ENCODE measurements around the gene ZNF407. TPM values are rescaled to one million over a fixed set of nuclear protein-coding genes. Genes with fewer than 3 reads are reported as not detected.

Gene ZNF407
- total RNA-seq, 1 donor: 16.6 TPM

DNA sequence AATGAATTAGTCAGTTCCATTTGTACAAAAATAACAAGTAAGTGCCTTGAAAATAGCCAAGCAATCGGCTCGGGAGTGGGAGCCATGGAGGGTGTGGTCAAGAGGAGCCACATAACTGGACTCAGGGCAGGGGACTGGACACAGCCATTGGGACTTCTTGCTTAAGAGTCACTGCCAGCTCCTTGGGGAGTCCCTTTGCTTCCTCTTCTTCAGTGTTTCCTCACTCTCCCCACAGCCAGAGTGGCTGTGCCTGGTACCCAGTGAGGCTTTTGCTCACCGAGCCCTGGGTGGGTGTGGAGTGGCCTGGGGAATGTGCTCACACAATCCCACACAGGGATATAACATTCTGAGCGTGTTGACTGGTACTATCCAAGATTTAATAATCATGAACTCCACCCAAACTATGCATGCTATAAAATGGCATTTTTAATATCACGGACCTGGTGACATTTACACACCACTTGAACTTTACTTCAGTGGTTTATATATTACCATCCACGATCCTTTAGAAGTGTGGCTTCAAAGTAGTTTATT lies 516.6 kb downstream of the ZNF407 start:
- no peaks in the 10 kb centered on the region for H3K4me1 ChIP-seq (ENCODE audit: insufficient read depth, low read length)
- peaks cover 12% of the 10 kb centered on the region for H3K27me3 ChIP-seq (ENCODE audit: insufficient read depth, low read length)
- no peak overlapping the region for H3K4me3 ChIP-seq (ENCODE audit: insufficient read depth, low read length)
- H3K79me2 ChIP-seq (ENCODE audit: insufficient read depth, low read length): no peaks in the 10 kb centered on the region
- H3K9me3 ChIP-seq (ENCODE audit: low read depth, low read length): no peaks in the 10 kb centered on the region
- no peak overlapping the region for H3K4me2 ChIP-seq (ENCODE audit: insufficient read depth, low read length)
- no peaks in the 10 kb centered on the region for H3K36me3 ChIP-seq (ENCODE audit: insufficient read depth, low read length)
- no peaks in the 10 kb centered on the region for H4K20me1 ChIP-seq (ENCODE audit: insufficient read depth, low read length)
- no peak for DNase-seq (ENCODE audit: insufficient read length, low spot score, missing footprints)
- TF ChIP-seq, protein P1, sequence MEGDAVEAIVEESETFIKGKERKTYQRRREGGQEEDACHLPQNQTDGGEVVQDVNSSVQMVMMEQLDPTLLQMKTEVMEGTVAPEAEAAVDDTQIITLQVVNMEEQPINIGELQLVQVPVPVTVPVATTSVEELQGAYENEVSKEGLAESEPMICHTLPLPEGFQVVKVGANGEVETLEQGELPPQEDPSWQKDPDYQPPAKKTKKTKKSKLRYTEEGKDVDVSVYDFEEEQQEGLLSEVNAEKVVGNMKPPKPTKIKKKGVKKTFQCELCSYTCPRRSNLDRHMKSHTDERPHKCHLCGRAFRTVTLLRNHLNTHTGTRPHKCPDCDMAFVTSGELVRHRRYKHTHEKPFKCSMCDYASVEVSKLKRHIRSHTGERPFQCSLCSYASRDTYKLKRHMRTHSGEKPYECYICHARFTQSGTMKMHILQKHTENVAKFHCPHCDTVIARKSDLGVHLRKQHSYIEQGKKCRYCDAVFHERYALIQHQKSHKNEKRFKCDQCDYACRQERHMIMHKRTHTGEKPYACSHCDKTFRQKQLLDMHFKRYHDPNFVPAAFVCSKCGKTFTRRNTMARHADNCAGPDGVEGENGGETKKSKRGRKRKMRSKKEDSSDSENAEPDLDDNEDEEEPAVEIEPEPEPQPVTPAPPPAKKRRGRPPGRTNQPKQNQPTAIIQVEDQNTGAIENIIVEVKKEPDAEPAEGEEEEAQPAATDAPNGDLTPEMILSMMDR (IDR thresholded peaks at IDR 0.05; ENCODE audit: extremely low read depth, low read depth, low read length): no peak
- no peak overlapping the region for H2AFZ ChIP-seq (ENCODE audit: low read length)
- no peak overlapping the region for H3K27ac ChIP-seq (ENCODE audit: low read depth, low read length)

Other genes with a start within 250 kb of the ZNF407 start
- gene DIPK1C, start 140.6 kb upstream of the ZNF407 start, total RNA-seq: not detected in 2 replicates
- 25.3 and 27.7 TPM in 2 replicates for gene CNDP2, start 101.5 kb upstream of the ZNF407 start, total RNA-seq
- gene CNDP1, start 63.4 kb upstream of the ZNF407 start, total RNA-seq: not detected in 2 replicates

All from osteoblast (primary cell).